ENCODE results near the gene ACOT6. TPM values are rescaled to one million over a fixed set of nuclear protein-coding genes. Genes with fewer than 3 reads are reported as not detected.
"Not testable (repeated sequence)": the region's sequence is repeated elsewhere in the genome, so short reads cannot be mapped to it uniquely, and the experiment has no call there.

Gene ACOT6
- total RNA-seq, 1 experiment from 2014 or later = not detected

GRCh38 chr14:73594491-73594890 lies 17.8 kb upstream of the ACOT6 start:
- DNase-seq (ENCODE audit: low spot score) = no peak

- DNase-seq (ENCODE audit: low spot score) = no peak
Measured at GRCh38 chr14:73599499-73599898, 12.8 kb upstream of the ACOT6 start.

- no peak for DNase-seq (ENCODE audit: low spot score)
Measured at GRCh38 chr14:73602994-73603393, 9.3 kb upstream of the ACOT6 start.

GRCh38 chr14:73606271-73606670 lies 6.0 kb upstream of the ACOT6 start:
- DNase-seq (ENCODE audit: low spot score) = no peak

GRCh38 chr14:73607241-73607640 lies 5.1 kb upstream of the ACOT6 start:
- DNase-seq (ENCODE audit: low spot score) = no peak

- DNase-seq (ENCODE audit: low spot score) = no peak
Measured at GRCh38 chr14:73610687-73611086, 1.6 kb upstream of the ACOT6 start.

- peak; percentile 19 for DNase-seq (ENCODE audit: low spot score)
Measured at GRCh38 chr14:73613046-73613383, 698 bp downstream of the ACOT6 start.

- no peak for DNase-seq (ENCODE audit: low spot score)
Measured at GRCh38 chr14:73613419-73613963, 1.2 kb downstream of the ACOT6 start.

- DNase-seq (ENCODE audit: low spot score) = no peak
Measured at GRCh38 chr14:73616831-73617230, 4.5 kb downstream of the ACOT6 start.

GRCh38 chr14:73619524-73619923 lies 7.2 kb downstream of the ACOT6 start:
- DNase-seq (ENCODE audit: low spot score) = no peak

- no peak for DNase-seq (ENCODE audit: low spot score)
Measured at GRCh38 chr14:73620268-73620667, 8.0 kb downstream of the ACOT6 start.

GRCh38 chr14:73623504-73624054 lies 11.3 kb downstream of the ACOT6 start:
- no peak for DNase-seq (ENCODE audit: low spot score)

- no peak for DNase-seq (ENCODE audit: low spot score)
Measured at GRCh38 chr14:73625706-73626105, 13.4 kb downstream of the ACOT6 start.

GRCh38 chr14:73627151-73627558 lies 14.8 kb downstream of the ACOT6 start:
- no peak for DNase-seq (ENCODE audit: low spot score)

GRCh38 chr14:73630009-73630780 lies 17.9 kb downstream of the ACOT6 start:
- no peak for DNase-seq (ENCODE audit: low spot score)

GRCh38 chr14:73633116-73634010 lies 21.0 kb downstream of the ACOT6 start:
- DNase-seq (ENCODE audit: low spot score) = peak; percentile 67

GRCh38 chr14:73634011-73634833 lies 21.9 kb downstream of the ACOT6 start:
- DNase-seq (ENCODE audit: low spot score) = peak; percentile 38

- not testable (repeated sequence) for DNase-seq (ENCODE audit: low spot score)
Measured at GRCh38 chr14:73636355-73636754, 24.0 kb downstream of the ACOT6 start.

- no peak for DNase-seq (ENCODE audit: low spot score)
Measured at GRCh38 chr14:73637830-73638229, 25.5 kb downstream of the ACOT6 start.

GRCh38 chr14:73640796-73641365 lies 28.6 kb downstream of the ACOT6 start:
- no peak for DNase-seq (ENCODE audit: low spot score)
